Stimulated activated naive B cell treated with anti-CD40 and anti-IgM and Interleukin-4, amounts not matched to agents 10 μg/mL and 1 μg/mL and 100 μg/mL, for 72 hours (primary cell): ENCODE results near the gene SLC25A51.

Source experiments
- ATAC-seq, 2 donors: fragments of 150-1000 bp; cut with Tn5 transposase; replicated peaks; 2 replicates each; pipeline ENCODE4 v1.10.0; 2021; ENCODE audit warnings: moderate library complexity in 1 of 2
- DNase-seq: peaks from one replicate; pipeline ENCODE4 v3.0.0; 2021
- H3K27ac Mint-ChIP-seq: one replicate; pipeline ENCODE4 v1.8.0; 2022; ENCODE audit warnings: mild to moderate bottlenecking, mixed read lengths
- H3K27me3 Mint-ChIP-seq, 2 donors: one replicate each; pipeline ENCODE4 v1.8.0; 2022; ENCODE audit warnings: mixed read lengths in 2 of 2
- H3K36me3 Mint-ChIP-seq, 2 donors: one replicate each; pipeline ENCODE4 v1.8.0; 2022; ENCODE audit warnings: mixed read lengths in 2 of 2, mild to moderate bottlenecking in 1 of 2
- H3K4me1 Mint-ChIP-seq, 2 donors: one replicate each; pipeline ENCODE4 v1.8.0; 2022; ENCODE audit warnings: mixed read lengths in 2 of 2, mild to moderate bottlenecking in 1 of 2
- H3K4me3 Mint-ChIP-seq, 2 donors: one replicate each; pipeline ENCODE4 v1.8.0; 2022; ENCODE audit warnings: mild to moderate bottlenecking in 2 of 2, mixed read lengths in 2 of 2, moderate library complexity in 1 of 2
- H3K9me3 Mint-ChIP-seq, 2 donors: one replicate each; pipeline ENCODE4 v1.8.0; 2022; ENCODE audit warnings: mixed read lengths in 2 of 2, mild to moderate bottlenecking in 1 of 2

Gene SLC25A51

DNA sequence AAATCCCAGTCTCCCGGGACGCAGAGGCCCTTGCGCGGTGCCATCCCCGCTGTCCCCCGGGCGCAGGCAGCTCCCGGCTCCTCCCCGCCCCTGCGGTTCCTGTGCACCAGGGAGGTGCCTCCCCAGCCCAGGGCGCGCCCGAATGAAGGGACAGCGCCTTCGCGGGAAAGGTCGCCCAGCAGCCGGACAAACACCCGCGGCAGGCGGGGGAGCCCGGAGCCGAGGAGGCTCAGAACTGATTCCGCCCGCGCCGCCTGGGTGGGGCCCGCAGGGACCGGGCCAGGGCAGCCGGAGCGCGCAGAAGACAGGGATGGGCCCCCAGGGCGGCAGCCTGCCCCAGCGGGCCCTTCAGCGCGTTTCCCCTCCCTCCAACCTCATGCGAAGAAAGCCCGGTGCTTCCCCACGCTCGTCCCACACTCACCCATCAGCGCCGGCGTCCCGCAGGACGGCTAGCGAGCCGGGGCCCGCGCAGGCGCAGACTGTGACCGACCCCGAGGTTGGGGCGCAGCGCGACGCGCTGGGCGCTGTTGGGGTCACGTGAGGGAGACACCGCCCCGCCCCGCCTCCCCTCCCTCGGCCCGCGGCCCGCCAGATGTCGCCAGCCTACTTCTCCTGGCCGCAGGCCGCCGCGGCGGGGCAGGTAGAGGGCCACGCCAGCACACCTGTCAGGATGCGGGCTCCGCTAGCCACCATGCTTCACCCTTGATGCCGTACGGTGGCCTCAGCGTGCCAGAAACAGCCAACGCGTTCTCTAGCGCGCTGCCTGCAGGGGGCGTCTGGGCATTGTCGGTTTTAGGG, at the start of gene SLC25A51:
Gene SLC25A51 (minus strand): TSS at position 481 of the 798 bp plus-strand sequence. CDS start 15,577 bp downstream, outside the sequence.
- ATAC-seq (peak; percentile 87 to 90), DNase-seq (peak; percentile 94)
- peak within 1 kb of the TSS; percentile 92 to 97 for H3K4me3 Mint-ChIP-seq
- H3K27me3 Mint-ChIP-seq, result no peaks in the 10 kb centered on the region
- H3K36me3 Mint-ChIP-seq, result peaks cover 6 to 9% of the 10 kb centered on the region in 2 donors
- no peaks in the 10 kb centered on the region for H3K9me3 Mint-ChIP-seq
- peaks cover 12 to 23% of the 10 kb centered on the region in 2 donors for H3K4me1 Mint-ChIP-seq
- peak within 1 kb of the TSS; percentile 98 for H3K27ac Mint-ChIP-seq

- DNase-seq, result no peak
- H3K27ac Mint-ChIP-seq, result peak overlapping the region; percentile 95
- peak overlapping the region; percentile 29 to 33 for H3K4me3 Mint-ChIP-seq
- no peak for ATAC-seq
- H3K27me3 Mint-ChIP-seq, result no peaks in the 10 kb centered on the region
- H3K36me3 Mint-ChIP-seq, result peaks cover 19 to 20% of the 10 kb centered on the region in 2 donors
- H3K9me3 Mint-ChIP-seq, result peaks cover 10 to 13% of the 10 kb centered on the region in 2 donors
- H3K4me1 Mint-ChIP-seq, result peaks cover 23 to 25% of the 10 kb centered on the region in 2 donors
These were observed 49.4 kb upstream of the SLC25A51 start for GRCh38 chr9:37953206-37953774.

- Mint-ChIP-seq H3K27ac (no peak overlapping the region), H3K4me3 (peak overlapping the region in 1 of 2 donors; percentile 5), H3K27me3 (no peaks in the 10 kb centered on the region), H3K36me3 (peaks cover 19 to 20% of the 10 kb centered on the region in 2 donors), H3K4me1 (peaks cover 23 to 25% of the 10 kb centered on the region in 2 donors), H3K9me3 (peaks cover 10 to 13% of the 10 kb centered on the region in 2 donors)
- ATAC-seq (no peak), DNase-seq (no peak)
These were observed 48.8 kb upstream of the SLC25A51 start for GRCh38 chr9:37952731-37953130.

DNA sequence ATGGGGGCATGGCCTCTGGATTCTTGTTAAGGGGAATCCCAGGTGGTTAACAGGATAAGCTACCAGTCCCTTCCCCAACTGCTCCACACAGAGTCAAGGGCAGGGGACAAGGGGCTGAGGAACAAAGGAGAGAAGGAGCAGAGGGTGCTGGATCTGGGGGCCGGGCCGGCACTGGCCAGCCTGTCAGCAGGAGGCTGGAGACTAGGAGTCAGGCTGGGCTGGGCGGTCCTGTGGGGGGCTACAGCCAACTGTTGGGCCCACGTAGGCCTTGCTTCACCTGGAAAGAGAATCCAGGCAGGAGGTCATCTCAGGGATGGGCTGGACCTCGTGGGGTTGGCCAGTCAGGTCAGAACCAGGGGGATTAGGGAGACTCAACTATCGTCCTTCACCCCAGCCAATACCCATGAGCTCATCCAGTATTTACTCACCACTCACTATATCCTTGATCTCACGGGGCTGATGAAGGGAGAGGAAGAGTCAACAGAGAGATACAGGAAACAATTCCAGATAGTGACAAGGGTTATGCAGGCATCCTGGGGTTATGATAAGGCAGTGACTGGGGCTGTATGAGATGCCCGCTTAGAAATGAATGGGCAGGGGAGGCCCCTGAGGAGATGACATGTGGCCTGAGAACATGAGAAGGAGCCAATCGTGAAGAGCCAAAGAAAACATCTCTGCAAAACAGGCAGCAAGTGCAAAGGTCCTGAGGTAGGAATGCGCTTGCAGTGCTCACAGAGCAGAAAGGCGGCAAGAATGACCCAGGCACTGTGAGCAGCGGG, 47.9 kb upstream of the SLC25A51 start:
- H3K27ac Mint-ChIP-seq, result no peak overlapping the region
- ATAC-seq, result no peak
- peaks cover 10 to 13% of the 10 kb centered on the region in 2 donors for H3K9me3 Mint-ChIP-seq
- H3K27me3 Mint-ChIP-seq, result no peaks in the 10 kb centered on the region
- peaks cover 23 to 25% of the 10 kb centered on the region in 2 donors for H3K4me1 Mint-ChIP-seq
- H3K4me3 Mint-ChIP-seq, result no peak overlapping the region
- peaks cover 19 to 20% of the 10 kb centered on the region in 2 donors for H3K36me3 Mint-ChIP-seq
- DNase-seq, result no peak

DNA sequence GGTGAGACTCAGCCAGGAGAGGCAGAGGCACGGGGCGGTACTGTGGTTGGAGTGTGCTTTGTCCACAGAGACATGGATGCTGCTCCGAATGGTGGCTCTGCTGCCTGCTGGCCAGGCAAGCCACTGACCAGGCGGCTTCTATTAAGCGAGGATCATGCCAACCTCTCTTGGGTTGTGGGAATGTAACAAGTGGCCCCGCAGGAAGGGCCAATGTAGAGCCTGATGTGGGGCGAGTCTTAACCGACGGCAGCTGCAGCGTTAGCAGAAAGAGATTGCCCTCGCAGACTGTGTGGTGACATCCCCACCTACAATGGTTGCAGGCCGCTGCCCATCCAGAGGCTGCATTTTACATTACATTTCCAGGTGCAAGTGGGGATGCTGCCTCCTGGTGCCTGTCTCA, 46.6 kb upstream of the SLC25A51 start:
- ATAC-seq (no peak), DNase-seq (no peak)
- no peaks in the 10 kb centered on the region for H3K27me3 Mint-ChIP-seq
- H3K9me3 Mint-ChIP-seq, result peaks cover 10 to 13% of the 10 kb centered on the region in 2 donors
- H3K27ac Mint-ChIP-seq, result peak overlapping the region; percentile 48
- H3K4me3 Mint-ChIP-seq, result no peak overlapping the region
- peaks cover 23 to 25% of the 10 kb centered on the region in 2 donors for H3K4me1 Mint-ChIP-seq
- peaks cover 19 to 20% of the 10 kb centered on the region in 2 donors for H3K36me3 Mint-ChIP-seq

GRCh38 chr9:37949576-37949975, 45.6 kb upstream of the SLC25A51 start:
- no peak for DNase-seq
- Mint-ChIP-seq H3K9me3 (peaks cover 10 to 13% of the 10 kb centered on the region in 2 donors), H3K4me3 (no peak overlapping the region), H3K27ac (no peak overlapping the region), H3K36me3 (peaks cover 17 to 18% of the 10 kb centered on the region in 2 donors), H3K4me1 (peaks cover 19 to 20% of the 10 kb centered on the region in 2 donors), H3K27me3 (peaks cover 0 to 5% of the 10 kb centered on the region in 2 donors)
- no peak for ATAC-seq

DNA sequence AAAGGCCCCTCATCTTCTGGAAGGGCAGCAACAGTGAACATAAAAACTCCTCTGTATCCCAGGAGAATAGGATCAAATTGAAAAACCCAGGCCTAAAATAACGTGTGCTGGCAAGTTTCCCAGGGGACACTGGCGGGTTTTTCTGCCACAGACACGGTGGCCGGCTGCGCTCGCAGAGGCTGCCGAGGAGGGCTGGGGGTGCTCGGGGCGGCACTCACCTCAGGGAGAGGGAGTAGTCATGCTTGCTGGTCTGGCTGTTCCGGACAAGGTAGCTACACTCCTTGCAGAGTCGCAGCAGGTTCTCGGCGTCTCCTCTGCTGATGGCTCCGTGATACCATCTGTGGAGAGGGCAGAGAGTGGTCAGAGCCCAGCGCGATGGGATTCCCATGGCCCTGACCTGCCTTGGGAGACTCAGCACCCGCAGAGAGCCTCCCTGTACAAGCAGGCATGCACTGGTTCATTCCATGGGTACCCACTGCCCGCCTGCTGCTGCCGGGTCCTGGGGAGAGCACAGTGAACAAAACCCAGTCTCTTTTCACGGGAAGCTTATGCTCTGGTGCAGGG, 44.6 kb upstream of the SLC25A51 start:
- peaks cover 0 to 5% of the 10 kb centered on the region in 2 donors for H3K27me3 Mint-ChIP-seq
- no peak overlapping the region for H3K4me3 Mint-ChIP-seq
- ATAC-seq, result no peak
- peaks cover 8 to 10% of the 10 kb centered on the region in 2 donors for H3K4me1 Mint-ChIP-seq
- peaks cover 10 to 13% of the 10 kb centered on the region in 2 donors for H3K9me3 Mint-ChIP-seq
- peaks cover 16 to 18% of the 10 kb centered on the region in 2 donors for H3K36me3 Mint-ChIP-seq
- DNase-seq, result no peak
- no peak overlapping the region for H3K27ac Mint-ChIP-seq

DNA sequence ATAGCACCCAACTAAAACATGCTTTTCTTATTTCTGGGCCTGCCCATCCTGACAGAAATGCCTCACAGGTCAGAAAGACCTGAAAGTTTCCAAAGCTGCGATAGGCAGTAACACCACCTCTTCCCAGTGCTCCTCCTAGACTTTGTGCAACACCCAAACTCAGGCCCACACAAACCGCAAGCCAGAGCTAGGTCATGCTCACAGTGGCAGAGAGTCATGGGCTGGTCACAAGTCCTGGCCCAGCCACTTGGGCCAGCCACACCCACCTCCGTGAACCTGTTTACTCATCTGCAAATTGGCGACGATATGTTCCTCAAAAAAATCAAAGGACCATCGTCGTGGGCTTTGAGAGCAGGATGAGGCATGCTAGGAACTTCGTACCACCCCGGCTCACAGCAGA, 44.0 kb upstream of the SLC25A51 start:
- no peak for ATAC-seq
- H3K4me1 Mint-ChIP-seq, result peaks cover 3 to 5% of the 10 kb centered on the region in 2 donors
- peaks cover 9% of the 10 kb centered on the region in 2 donors for H3K9me3 Mint-ChIP-seq
- peaks cover 12 to 14% of the 10 kb centered on the region in 2 donors for H3K36me3 Mint-ChIP-seq
- peaks cover 0 to 5% of the 10 kb centered on the region in 2 donors for H3K27me3 Mint-ChIP-seq
- H3K27ac Mint-ChIP-seq, result no peak overlapping the region
- H3K4me3 Mint-ChIP-seq, result no peak overlapping the region
- DNase-seq, result no peak

DNA sequence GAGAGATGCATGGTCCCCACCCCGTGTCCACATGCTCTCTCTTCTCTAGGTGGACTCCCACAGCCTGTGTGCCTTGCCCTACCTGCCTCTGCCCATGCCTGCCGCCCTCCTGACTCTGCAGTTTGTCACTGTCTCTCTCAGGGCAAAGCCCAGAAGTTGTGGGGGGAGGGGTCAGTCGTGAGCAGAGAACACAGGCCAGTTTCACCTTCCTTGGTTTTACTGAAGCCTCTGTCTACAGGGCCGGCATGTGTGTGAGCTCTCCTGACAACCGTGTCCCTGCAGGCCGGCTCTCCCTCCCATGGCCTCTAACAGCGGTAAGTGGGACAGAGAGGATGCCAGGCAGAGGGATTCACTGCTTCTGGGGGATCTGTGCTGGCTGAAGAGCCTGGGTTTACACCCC, 43.5 kb upstream of the SLC25A51 start:
- H3K27me3 Mint-ChIP-seq, result peaks cover 0 to 5% of the 10 kb centered on the region in 2 donors
- peaks cover 7 to 11% of the 10 kb centered on the region in 2 donors for H3K36me3 Mint-ChIP-seq
- no peak for ATAC-seq

GRCh38 chr9:37946971-37947370, 43.0 kb upstream of the SLC25A51 start:
- peaks cover 0 to 1% of the 10 kb centered on the region in 2 donors for H3K9me3 Mint-ChIP-seq
- H3K4me1 Mint-ChIP-seq, result no peaks in the 10 kb centered on the region
- peak overlapping the region; percentile 14 for H3K27ac Mint-ChIP-seq
- ATAC-seq (no peak), DNase-seq (no peak)
- H3K4me3 Mint-ChIP-seq, result no peak overlapping the region
- H3K27me3 Mint-ChIP-seq, result peaks cover 0 to 8% of the 10 kb centered on the region in 2 donors
- H3K36me3 Mint-ChIP-seq, result peaks cover 2 to 7% of the 10 kb centered on the region in 2 donors

More for the DNA sequence above, 43.5 kb upstream of the SLC25A51 start:
- Mint-ChIP-seq H3K4me3 (no peak overlapping the region), H3K9me3 (peaks cover 4% of the 10 kb centered on the region in 2 donors), H3K4me1 (peaks cover 0 to 1% of the 10 kb centered on the region in 2 donors), H3K27ac (no peak overlapping the region)
- no peak for DNase-seq

GRCh38 chr9:37946041-37946440, 42.1 kb upstream of the SLC25A51 start:
- Mint-ChIP-seq H3K4me1 (no peaks in the 10 kb centered on the region), H3K9me3 (no peaks in the 10 kb centered on the region), H3K27ac (no peak overlapping the region), H3K4me3 (no peak overlapping the region), H3K27me3 (peaks cover 0 to 8% of the 10 kb centered on the region in 2 donors), H3K36me3 (peaks cover 0 to 3% of the 10 kb centered on the region in 2 donors)
- ATAC-seq, result no peak
- no peak for DNase-seq

DNA sequence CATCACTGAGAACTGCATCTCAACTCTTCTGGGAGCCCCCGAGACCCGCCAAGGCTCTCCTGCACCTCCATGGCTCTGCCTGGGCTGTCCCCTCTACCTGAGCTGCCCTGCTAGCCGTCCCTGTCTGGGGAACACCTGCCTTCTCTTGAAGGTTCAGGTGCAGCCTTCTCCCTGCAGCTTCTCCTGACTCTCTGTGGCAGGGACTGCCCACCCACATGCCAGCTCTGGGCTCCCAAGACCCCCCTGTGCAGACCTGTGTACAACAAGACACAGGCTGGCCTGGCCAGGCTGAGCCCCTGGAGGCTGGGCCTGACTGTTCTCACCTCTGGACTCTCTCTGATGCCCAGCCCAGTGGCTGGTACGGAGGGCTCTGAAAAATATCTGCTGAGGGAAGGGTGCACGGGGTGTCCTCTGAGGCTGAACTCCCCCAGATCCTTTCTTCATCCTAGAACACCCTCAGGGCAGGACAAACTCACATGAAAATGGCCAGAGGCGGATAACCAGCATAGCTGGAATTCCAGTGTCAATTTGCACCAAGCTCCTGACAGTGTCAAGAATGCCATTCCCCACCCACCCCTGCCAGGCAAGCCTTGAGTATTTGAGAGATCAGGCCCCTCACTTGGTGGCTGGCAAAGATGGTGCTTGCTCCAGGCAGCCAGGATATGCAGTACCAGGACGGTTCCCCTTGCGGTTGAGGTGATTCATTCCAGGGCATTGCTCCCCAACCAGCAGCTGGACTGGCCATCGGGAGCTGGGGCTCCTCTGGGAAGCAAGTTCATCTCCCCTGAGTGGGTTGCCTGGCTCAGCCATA, 40.9 kb upstream of the SLC25A51 start:
- Mint-ChIP-seq H3K36me3 (no peaks in the 10 kb centered on the region), H3K4me3 (no peak overlapping the region), H3K9me3 (no peaks in the 10 kb centered on the region), H3K27ac (no peak overlapping the region), H3K27me3 (peaks cover 0 to 8% of the 10 kb centered on the region in 2 donors), H3K4me1 (no peaks in the 10 kb centered on the region)
- no peak for ATAC-seq
- DNase-seq, result no peak

DNA sequence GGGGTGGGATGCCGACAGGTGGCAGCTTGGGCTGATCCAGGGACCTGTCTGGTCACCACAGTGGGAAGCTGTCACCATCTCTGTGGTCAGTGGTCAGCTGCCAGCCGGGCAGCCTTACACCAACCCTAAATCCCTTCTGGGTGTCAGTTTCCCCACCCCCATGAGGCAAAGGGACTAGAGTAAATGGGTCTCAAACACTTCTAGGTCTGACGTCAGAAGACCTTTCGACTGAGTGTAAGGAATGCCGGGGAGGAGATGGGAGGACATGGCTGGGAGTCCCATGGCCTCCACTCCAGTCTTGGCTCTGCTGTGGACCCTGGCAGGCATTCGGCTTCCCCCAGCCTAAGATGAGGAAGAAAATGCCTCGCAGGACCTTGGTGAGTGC, 40.3 kb upstream of the SLC25A51 start:
- Mint-ChIP-seq H3K4me3 (no peak overlapping the region), H3K36me3 (no peaks in the 10 kb centered on the region), H3K27me3 (peaks cover 0 to 8% of the 10 kb centered on the region in 2 donors), H3K9me3 (no peaks in the 10 kb centered on the region), H3K27ac (no peak overlapping the region), H3K4me1 (no peaks in the 10 kb centered on the region)
- no peak for ATAC-seq
- no peak for DNase-seq
